BE2C (cell line): Measurements from ENCODE around the gene ANKRD40.

Experiments used
- DNase-seq: peaks from one replicate; pipeline ENCODE4 v3.0.0-alpha.2; 2020
- H3K27me3 ChIP-seq: fragments of 250-450 bp; sonication (Bioruptor Pico); 2 replicates; pipeline ENCODE4 v1.5.1; 2020; ENCODE audit warnings: mild to moderate bottlenecking
- H3K36me3 ChIP-seq: fragments of 250-450 bp; sonication (Bioruptor Pico); 2 replicates; pipeline ENCODE4 v1.5.1; 2020; ENCODE audit warnings: mild to moderate bottlenecking
- H3K4me1 ChIP-seq: fragments of 250-450 bp; sonication (Bioruptor Pico); 2 replicates; pipeline ENCODE4 v1.5.1; 2020
- H3K4me3 ChIP-seq: 2 replicates; pipeline ENCODE4 v1.5.1; 2011; ENCODE audit warnings: low read depth, low read length
- H3K9me3 ChIP-seq: fragments of 250-450 bp; sonication (Bioruptor Pico); 2 replicates; pipeline ENCODE4 v1.5.1; 2020
- CTCF ChIP-seq: IDR thresholded peaks from 2 replicates; pipeline ENCODE4 v1.5.1; 2012; ENCODE audit warnings: mild to moderate bottlenecking, low read depth, low read length

ANKRD40 gene

GRCh38 chr17:50687200-50688066, 20.3 kb downstream of the ANKRD40 start:
- Histone ChIP-seq H3K4me3 (peak overlapping the region; percentile 48), H3K4me1 (peaks cover 30% of the 10 kb centered on the region), H3K27me3 (no peaks in the 10 kb centered on the region), H3K9me3 (no peaks in the 10 kb centered on the region), H3K36me3 (peaks cover 8% of the 10 kb centered on the region)
- DNase-seq: peak; percentile 84
- no peak for TF ChIP-seq CTCF

GRCh38 chr17:50686494-50687199, 21.1 kb downstream of the ANKRD40 start:
- no peaks in the 10 kb centered on the region for H3K27me3 ChIP-seq
- peak; percentile 15 for DNase-seq
- no peak for TF ChIP-seq CTCF
- peaks cover under 1% of the 10 kb centered on the region; the same call in 1 of the 2 replicates for H3K36me3 ChIP-seq
- peaks cover 30% of the 10 kb centered on the region for H3K4me1 ChIP-seq
- no peaks in the 10 kb centered on the region for H3K9me3 ChIP-seq
- H3K4me3 ChIP-seq: no peak overlapping the region

- H3K9me3 ChIP-seq: no peaks in the 10 kb centered on the region
- no peak for TF ChIP-seq CTCF
- peak; percentile 3 for DNase-seq
- H3K27me3 ChIP-seq: no peaks in the 10 kb centered on the region
- H3K4me1 ChIP-seq: peaks cover 28% of the 10 kb centered on the region
- no peak overlapping the region for H3K4me3 ChIP-seq
- no peaks in the 10 kb centered on the region for H3K36me3 ChIP-seq
Observed at GRCh38 chr17:50685691-50686493, 21.8 kb downstream of the ANKRD40 start.

GRCh38 chr17:50685334-50685665, 22.4 kb downstream of the ANKRD40 start:
- Histone ChIP-seq H3K36me3 (no peaks in the 10 kb centered on the region), H3K9me3 (no peaks in the 10 kb centered on the region), H3K4me3 (no peak overlapping the region), H3K4me1 (peaks cover 22% of the 10 kb centered on the region), H3K27me3 (no peaks in the 10 kb centered on the region)
- DNase-seq: no peak
- no peak for TF ChIP-seq CTCF

- no peaks in the 10 kb centered on the region for H3K9me3 ChIP-seq
- no peak overlapping the region for H3K4me3 ChIP-seq
- H3K27me3 ChIP-seq: no peaks in the 10 kb centered on the region
- TF ChIP-seq CTCF: no peak
- DNase-seq: peak; percentile 4
- peaks cover 17% of the 10 kb centered on the region for H3K4me1 ChIP-seq
- H3K36me3 ChIP-seq: no peaks in the 10 kb centered on the region
Observed at GRCh38 chr17:50684612-50685333, 22.9 kb downstream of the ANKRD40 start.
